K562 treated with DMSO at 1 percent for 12 hours (cell line): ENCODE measurements around the gene AFF1. TPM values are rescaled to one million over a fixed set of nuclear protein-coding genes. Genes with fewer than 3 reads are reported as not detected.

ENCODE experiments used
- total RNA-seq: library from RNA; unstranded; fragments of 300-600 nt; gene quantifications from 2 replicates; pipeline ENCODE4 v1.2.3, GENCODE V29; 2022; ENCODE audit not compliant: insufficient read depth

Gene AFF1, protein sequence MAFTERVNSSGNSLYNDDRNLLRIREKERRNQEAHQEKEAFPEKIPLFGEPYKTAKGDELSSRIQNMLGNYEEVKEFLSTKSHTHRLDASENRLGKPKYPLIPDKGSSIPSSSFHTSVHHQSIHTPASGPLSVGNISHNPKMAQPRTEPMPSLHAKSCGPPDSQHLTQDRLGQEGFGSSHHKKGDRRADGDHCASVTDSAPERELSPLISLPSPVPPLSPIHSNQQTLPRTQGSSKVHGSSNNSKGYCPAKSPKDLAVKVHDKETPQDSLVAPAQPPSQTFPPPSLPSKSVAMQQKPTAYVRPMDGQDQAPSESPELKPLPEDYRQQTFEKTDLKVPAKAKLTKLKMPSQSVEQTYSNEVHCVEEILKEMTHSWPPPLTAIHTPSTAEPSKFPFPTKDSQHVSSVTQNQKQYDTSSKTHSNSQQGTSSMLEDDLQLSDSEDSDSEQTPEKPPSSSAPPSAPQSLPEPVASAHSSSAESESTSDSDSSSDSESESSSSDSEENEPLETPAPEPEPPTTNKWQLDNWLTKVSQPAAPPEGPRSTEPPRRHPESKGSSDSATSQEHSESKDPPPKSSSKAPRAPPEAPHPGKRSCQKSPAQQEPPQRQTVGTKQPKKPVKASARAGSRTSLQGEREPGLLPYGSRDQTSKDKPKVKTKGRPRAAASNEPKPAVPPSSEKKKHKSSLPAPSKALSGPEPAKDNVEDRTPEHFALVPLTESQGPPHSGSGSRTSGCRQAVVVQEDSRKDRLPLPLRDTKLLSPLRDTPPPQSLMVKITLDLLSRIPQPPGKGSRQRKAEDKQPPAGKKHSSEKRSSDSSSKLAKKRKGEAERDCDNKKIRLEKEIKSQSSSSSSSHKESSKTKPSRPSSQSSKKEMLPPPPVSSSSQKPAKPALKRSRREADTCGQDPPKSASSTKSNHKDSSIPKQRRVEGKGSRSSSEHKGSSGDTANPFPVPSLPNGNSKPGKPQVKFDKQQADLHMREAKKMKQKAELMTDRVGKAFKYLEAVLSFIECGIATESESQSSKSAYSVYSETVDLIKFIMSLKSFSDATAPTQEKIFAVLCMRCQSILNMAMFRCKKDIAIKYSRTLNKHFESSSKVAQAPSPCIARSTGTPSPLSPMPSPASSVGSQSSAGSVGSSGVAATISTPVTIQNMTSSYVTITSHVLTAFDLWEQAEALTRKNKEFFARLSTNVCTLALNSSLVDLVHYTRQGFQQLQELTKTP
- 2.5 and 21.1 TPM in 2 replicates for total RNA-seq

DNA sequence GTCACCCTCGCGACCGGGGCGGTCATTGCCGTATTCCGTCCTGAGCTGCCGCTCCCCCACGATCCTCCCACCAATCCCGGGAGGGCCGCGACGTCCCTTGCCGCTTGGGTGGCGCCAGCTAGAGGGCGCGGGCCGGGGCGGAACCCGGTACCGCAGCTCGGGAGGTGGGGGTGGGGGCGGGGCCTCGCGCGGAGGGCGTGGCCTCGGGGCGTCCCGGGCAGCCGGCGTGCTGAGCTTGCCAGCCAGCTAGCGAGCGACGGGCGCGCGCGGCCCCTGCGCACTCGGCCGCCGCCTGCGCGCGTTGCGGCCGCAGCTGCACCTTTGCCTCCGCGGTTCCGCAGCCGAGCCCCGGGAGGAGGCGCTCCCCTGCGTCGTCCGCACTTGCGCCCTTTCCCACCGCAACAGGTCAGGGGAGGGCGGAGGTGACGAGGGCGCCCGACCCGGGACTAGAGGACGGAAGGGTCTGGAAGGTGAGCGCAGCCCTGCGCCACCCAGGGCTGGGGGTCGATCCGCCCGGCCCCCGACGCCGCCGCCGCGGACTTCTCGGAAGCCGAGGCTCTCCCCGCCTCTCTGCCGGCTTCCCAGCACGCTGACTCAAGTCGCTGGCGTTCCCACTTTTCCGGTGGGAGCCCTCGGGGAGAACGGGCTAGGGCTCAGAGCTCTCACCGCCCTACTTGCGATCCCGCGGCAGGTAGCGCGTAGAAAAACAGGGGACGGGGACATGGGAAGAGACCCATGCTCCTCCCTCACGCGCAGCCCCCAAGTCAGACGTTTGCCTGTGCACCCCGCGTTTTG, at the start of gene AFF1:
Gene AFF1, plus strand, starts transcription at position 241 of the 795 bp plus-strand sequence. CDS start 13,523 bp downstream, outside the sequence.

DNA sequence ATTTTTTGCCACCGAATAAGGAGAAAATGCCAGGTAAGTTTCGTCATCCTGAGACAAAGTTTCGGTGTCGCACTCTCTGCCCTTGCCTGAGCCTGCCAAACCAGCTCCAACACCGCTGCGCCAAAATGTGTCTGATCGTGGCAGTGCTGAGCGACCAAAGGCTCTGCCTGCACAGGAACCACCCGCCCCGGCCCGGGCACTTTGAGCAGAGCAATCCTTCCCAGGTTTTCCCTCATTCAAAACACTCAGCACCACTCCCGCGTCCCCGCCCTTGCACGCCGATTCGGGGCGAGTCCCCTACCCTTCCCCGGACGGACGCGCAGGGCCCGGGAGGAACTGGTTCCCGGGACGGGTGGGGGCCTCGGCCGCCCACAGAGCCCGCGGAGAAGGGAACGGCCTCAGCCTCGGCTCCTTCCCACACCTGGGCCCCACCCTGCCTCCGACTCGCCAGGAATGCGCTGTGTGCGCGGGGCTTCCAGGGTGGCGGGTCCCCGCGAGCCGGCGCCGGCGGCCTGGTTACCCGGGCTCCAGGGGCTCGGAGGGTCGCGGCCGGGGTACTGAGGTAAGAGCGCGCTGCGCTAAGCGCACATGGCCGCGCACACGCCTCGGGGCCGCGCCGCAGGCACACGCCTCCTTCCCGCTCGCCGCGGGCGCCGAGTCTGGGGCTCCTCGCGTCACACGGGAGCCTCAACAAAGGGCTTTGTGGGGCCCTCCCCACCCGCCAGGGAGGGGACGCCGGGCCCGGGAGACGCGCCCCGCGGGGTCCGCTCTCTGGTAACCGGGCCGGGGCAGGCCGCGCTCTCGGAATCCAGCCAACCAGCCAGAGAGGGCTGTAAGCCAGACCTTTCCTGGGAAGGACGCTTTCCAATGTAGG, 42.8 kb upstream of the AFF1 start, which contains the start of gene C4orf36:
Gene C4orf36, minus strand, starts transcription at position 661 of the 874 bp plus-strand sequence. CDS start 902 bp downstream, outside the sequence.

Other genes with a start within 250 kb of the AFF1 start
- gene SLC10A6, start 85.6 kb upstream of the AFF1 start, total RNA-seq = not detected in 2 replicates
- not detected in 2 replicates for gene C4orf36, start 42.6 kb upstream of the AFF1 start, total RNA-seq